ENCODE data around the gene SMARCD2.

DNA sequence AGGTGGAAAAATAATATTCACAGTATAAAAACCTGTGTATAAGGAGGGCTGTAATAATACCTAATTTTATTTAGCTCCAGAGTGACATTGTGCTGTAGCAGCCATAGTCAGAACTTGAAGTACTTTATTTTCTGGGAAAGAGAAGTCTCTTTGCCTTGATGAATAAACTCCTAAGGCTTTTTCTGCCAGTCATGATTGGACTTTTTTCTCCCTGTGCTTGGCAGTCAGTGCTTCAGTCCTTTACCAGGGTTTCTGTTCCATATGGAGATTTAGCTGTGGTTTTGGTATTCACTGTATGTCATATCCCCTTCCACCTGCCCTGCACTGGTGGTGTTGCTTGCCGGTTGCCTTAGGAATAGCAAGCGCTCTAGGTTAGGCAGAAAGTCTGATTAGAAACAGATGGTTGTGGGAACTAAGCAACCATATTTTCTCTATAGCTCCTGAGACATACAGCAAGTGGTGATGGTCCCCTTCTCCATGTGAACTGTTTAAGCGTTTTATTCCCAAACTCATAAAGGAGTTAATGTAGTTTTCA lies 43.8 kb downstream of the SMARCD2 start:
- TF ChIP-seq POLR2A (IDR thresholded peaks at IDR 0.05): no peak
- TF ChIP-seq, protein P1, sequence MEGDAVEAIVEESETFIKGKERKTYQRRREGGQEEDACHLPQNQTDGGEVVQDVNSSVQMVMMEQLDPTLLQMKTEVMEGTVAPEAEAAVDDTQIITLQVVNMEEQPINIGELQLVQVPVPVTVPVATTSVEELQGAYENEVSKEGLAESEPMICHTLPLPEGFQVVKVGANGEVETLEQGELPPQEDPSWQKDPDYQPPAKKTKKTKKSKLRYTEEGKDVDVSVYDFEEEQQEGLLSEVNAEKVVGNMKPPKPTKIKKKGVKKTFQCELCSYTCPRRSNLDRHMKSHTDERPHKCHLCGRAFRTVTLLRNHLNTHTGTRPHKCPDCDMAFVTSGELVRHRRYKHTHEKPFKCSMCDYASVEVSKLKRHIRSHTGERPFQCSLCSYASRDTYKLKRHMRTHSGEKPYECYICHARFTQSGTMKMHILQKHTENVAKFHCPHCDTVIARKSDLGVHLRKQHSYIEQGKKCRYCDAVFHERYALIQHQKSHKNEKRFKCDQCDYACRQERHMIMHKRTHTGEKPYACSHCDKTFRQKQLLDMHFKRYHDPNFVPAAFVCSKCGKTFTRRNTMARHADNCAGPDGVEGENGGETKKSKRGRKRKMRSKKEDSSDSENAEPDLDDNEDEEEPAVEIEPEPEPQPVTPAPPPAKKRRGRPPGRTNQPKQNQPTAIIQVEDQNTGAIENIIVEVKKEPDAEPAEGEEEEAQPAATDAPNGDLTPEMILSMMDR (IDR thresholded peaks at IDR 0.05): no peak
